Renal cortical epithelial cell (primary cell): ENCODE measurements around the gene E4F1. TPM values are rescaled to one million over a fixed set of nuclear protein-coding genes. Genes with fewer than 3 reads are reported as not detected.

ENCODE experiments used
- DNase-seq: peaks from one replicate; pipeline ENCODE4 v3.0.0-alpha.2; 2011; ENCODE audit warnings: low read depth
- total RNA-seq: library from RNA; depleted of rRNA; stranded (reverse); fragments of >200 nt; gene quantifications from 2 replicates; pipeline ENCODE4 v1.2.3, GENCODE V29; 2014

Gene E4F1
- total RNA-seq = 29.7 and 32.7 TPM in 2 replicates

DNA sequence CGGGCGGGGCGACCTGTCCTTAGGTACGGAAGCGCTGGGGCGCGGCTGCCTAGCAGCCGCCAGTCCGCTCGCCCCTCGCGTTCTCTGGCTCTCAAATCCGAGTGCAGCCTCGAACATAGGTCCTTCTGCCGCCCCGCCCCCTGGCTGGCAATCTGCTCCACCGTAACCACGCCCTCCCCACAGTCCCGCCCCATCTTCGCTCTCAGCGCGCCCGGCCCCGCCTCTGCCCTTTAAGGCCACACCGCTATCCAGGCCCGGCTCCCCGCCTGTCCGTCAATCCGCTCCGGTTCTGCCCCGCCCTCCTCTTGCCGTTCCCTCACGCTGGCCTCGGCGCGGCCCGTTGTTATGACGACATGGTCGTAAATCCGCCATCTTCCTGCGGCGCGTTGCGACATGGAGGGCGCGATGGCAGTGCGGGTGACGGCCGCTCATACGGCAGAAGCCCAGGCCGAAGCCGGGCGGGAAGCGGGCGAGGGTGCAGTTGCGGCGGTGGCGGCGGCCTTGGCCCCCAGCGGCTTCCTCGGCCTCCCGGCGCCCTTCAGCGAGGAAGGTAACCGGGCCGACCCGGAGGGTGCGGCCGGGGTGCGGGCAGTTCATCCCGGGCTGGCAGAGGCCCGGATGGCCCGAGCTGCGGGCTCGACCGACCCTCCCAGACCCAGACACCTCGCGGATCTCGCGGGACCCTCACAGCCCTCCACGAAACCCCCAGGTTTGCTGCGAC lies at the start of gene E4F1:
TSS of gene E4F1 (plus strand) at position 371 of the 721 bp plus-strand sequence. CDS start at position 394, 23 bp downstream.
- DNase-seq = peak; percentile 96

GRCh38 chr16:2173916-2174315 lies 49.5 kb upstream of the E4F1 start:
- DNase-seq = no peak

- no peak for DNase-seq
These were observed 48.8 kb upstream of the E4F1 start for GRCh38 chr16:2174396-2175131.

DNA sequence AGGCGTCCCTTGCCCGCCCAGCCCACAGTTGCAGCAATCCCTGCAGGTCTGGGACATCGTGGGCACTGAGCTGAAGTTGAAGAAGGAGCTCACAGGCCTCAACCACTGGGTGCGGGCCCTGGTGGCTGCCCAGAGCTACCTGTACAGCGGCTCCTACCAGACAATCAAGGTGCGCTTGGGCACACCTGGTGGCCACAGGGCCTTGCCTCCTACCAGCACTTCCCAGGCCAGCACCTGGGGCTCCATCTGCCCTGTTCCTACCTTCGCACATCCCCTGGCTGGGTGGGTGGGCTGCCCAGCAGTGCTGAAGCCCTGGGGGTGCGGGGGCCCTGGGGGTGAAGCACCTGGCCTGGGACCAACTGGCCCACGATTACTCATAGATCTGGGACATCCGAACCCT lies 47.9 kb upstream of the E4F1 start:
- DNase-seq = no peak

DNA sequence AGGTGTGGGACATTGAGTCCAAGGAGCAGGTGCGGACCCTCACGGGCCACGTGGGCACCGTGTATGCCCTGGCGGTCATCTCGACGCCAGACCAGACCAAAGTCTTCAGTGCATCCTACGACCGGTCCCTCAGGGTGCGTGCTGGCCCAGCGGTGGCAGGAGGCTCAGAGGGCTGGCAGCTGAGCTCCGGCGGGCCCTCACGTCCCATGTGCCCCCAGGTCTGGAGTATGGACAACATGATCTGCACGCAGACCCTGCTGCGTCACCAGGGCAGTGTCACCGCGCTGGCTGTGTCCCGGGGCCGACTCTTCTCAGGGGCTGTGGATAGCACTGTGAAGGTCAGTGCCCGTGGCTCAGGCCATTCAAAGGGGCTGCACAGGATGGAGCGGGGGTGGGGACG lies 47.3 kb upstream of the E4F1 start:
- no peak for DNase-seq

- DNase-seq = no peak
These were observed 46.3 kb upstream of the E4F1 start for GRCh38 chr16:2177101-2177500.

DNA sequence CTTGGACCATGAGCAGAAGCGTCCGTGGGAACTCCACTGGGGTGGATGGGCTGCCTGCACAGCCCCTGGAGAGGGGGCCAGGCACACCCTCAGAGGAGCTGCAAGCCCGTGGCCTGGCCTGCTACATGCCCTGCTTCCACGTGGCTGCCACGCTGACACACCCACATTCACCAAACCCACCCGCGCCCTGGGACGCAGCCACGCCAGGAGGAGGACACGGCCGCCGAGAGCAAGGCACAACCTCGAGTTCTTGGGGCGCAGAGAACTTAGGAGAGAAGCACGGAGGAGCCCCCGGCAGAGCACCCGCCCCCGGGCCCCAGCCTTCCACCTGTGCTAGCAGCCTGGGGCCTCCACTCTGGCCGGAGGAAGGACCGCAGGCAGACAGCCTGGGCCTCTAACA lies 45.8 kb upstream of the E4F1 start:
- no peak for DNase-seq

DNA sequence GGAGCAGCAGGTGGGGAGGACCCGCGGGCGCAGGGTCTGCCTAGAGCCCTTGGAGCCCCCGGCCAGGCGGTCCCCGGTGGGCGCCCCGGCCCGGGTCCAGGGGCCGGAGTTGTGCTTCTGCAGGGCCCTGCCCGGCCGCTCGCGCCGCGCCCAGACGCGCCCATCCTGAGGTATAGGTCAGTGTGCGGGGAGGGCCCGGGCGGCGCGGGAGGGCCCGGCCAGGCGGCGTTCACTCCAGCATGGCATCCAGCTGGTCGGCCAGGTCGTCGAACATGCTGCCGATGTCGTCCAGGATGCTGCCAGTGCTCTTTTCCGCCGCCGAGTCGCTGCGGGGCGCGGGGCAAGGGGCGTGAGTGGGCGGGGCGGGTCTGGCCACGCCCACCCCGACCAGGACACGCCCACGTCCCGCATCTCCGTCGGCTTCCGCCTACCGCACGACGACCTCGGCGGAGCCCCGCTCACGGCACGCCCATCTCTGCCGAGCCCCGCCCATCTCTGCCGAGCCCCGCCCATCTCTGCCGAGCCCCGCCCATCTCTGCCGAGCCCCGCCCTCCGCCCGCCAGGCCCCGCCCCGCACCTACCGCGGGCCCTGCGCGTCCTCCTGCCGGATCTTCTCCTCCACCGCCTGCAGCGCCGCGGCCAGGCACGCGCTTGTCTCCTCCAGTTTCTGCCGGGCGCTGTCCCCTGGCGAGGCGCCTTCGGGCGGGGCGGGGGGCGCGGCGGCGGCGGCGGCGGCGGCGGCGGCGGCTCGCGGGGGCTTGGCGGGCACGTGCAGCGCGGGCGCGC lies 44.9 kb upstream of the E4F1 start:
- DNase-seq = no peak

GRCh38 chr16:2179107-2179501 lies 44.3 kb upstream of the E4F1 start:
- no peak for DNase-seq

- DNase-seq = no peak
These were observed 43.8 kb upstream of the E4F1 start for GRCh38 chr16:2179576-2179975.

- no peak for DNase-seq
These were observed 42.9 kb upstream of the E4F1 start for GRCh38 chr16:2180461-2180860.

- no peak for DNase-seq
These were observed 42.1 kb upstream of the E4F1 start for GRCh38 chr16:2180962-2181923.

GRCh38 chr16:2181952-2182351 lies 41.4 kb upstream of the E4F1 start:
- DNase-seq = no peak

DNA sequence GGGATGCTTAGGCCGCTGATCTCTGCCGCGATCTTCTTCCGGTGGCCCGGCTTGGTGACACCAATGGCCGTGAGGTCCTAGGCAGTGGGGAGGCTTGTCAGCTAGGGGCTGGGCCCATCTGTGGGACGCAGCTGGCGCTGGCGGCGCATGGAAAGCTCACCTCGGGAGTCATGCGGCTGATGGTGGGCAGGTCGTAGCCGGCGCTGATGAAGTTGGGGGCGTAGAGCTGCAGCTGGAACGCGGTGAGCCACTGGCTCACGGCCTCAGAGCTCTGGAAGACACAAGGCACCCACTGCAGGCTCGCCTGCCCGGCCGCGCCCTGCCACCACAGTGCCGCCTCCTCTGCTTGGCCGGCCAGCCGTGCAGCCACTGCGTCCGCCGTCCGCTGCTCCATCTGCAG lies 39.7 kb upstream of the E4F1 start:
- DNase-seq = no peak

- DNase-seq = no peak
These were observed 39.0 kb upstream of the E4F1 start for GRCh38 chr16:2184346-2184745.

GRCh38 chr16:2184962-2185361 lies 38.4 kb upstream of the E4F1 start:
- no peak for DNase-seq

GRCh38 chr16:2186064-2186463 lies 37.3 kb upstream of the E4F1 start:
- no peak for DNase-seq

DNA sequence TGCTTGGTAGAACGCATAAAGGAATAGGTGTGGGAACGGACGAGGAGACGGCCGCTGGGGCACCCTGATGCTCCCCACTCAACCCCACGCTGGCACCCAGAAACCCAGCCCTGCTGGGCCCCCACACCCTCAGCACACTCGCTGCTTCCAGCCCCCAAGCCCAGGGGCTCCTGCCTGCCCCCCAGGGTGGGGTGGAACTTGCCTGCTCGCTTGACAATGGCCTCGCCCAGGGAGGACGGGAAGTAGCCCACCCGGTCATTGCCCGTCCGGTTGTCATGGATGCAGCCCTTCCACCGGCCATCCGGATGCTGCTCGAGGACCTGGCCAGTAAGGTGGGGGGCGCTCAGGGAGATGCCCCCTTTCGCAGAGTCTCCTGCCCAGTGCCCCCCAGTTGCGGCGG lies 36.9 kb upstream of the E4F1 start:
- DNase-seq = no peak

DNA sequence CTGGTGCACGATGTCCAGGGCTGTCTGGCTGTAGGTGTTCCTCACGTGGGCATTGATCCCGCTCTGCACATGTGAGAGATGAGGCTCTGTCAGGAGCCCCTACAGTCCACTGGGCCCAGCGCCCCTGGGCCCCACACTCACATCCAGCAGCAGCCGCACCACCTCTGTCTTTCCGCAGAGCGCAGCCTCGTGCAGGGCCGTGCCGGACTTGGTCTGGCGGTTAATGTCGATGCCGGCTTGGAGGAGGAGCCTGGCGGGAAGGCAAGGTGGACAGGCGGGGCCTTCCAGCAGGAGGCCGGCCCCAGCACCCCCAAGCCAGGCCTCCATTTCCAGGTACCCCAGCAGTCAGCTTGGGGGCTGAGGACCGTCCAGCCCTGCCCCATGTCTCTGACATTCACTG lies 36.2 kb upstream of the E4F1 start:
- DNase-seq = no peak

DNA sequence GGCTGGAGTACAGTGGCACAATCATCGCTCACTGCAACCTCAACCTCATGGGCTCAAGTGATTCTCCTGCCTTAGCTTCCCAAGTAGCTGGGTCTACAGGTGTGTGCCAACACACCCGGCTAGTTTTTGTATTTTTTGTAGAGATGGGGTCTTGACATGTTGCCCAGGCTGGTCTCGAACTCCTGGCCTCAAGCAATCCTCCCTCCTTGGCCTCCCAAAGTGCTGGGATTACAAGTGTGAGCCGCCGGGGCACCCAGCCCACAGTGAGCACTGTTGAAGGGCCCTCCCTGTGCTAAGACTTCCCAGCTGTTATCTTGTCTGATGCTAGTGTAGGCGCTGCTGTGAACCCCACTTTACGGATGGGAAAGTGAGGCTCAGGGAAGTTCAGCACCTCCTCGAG lies 35.0 kb upstream of the E4F1 start:
- DNase-seq = no peak

GRCh38 chr16:2189252-2189893 lies 34.0 kb upstream of the E4F1 start:
- no peak for DNase-seq
